ENCODE measurements around the gene PRKN. TPM values are rescaled to one million over a fixed set of nuclear protein-coding genes. Genes with fewer than 3 reads are reported as not detected.

PRKN gene
- total RNA-seq, 1 experiment from 2014 or later: 0.34 TPM

- Histone ChIP-seq H3K9me3 (no peaks in the 10 kb centered on the region), H3K4me1 (no peaks in the 10 kb centered on the region), H3K27me3 (replicated peaks; ENCODE audit: control insufficient read depth, insufficient read depth, low read length) (no peaks in the 10 kb centered on the region), H3K36me3 (ENCODE audit: control insufficient read depth, insufficient read depth, low read length) (no peaks in the 10 kb centered on the region), H3K4me3 (ENCODE audit: low read depth, low read length) (no peak overlapping the region)
- intact Hi-C loops (cut with micrococcal nuclease; ENCODE audit: unreplicated experiment): no loop called here
- no peaks in the 10 kb centered on the region for H3K4me1 Mint-ChIP-seq (ENCODE audit: low read depth, unreplicated experiment)
- CTCF ChIA-PET: no interaction called here
- BruUV-seq (replicated peaks): no TSS peak
- POLR2A ChIA-PET: no interaction called here
- no peaks in the 10 kb centered on the region for H3K9me3 Mint-ChIP-seq (ENCODE audit: unreplicated experiment)
- TF ChIP-seq CTCF (IDR thresholded peaks at IDR 0.05; ENCODE audit: insufficient read depth in 1 of 2, low read depth in 1 of 2, low read length in 1 of 2, severe bottlenecking in 1 of 2, unreplicated experiment in 1 of 2): no peak
- H3K4me3 Mint-ChIP-seq (ENCODE audit: unreplicated experiment): no peak overlapping the region
- peaks cover 3% of the 10 kb centered on the region for H3K27me3 Mint-ChIP-seq (ENCODE audit: insufficient read depth, unreplicated experiment)
- H3K27ac Mint-ChIP-seq (ENCODE audit: unreplicated experiment): no peak overlapping the region
- H3K36me3 Mint-ChIP-seq (ENCODE audit: insufficient read depth, unreplicated experiment): no peaks in the 10 kb centered on the region
- no peak for DNase-seq
Observed at GRCh38 chr6:161508341-161508740, 1219.2 kb downstream of the PRKN start.

- no peak overlapping the region for H3K4me3 ChIP-seq (ENCODE audit: low read depth, low read length)
- TF ChIP-seq CTCF (IDR thresholded peaks at IDR 0.05; ENCODE audit: insufficient read depth in 1 of 2, low read depth in 1 of 2, low read length in 1 of 2, severe bottlenecking in 1 of 2, unreplicated experiment in 1 of 2): no peak
- intact Hi-C loops (cut with micrococcal nuclease; ENCODE audit: unreplicated experiment): no loop called here
- H3K4me1 Mint-ChIP-seq (ENCODE audit: low read depth, unreplicated experiment): no peaks in the 10 kb centered on the region
- POLR2A ChIA-PET: no interaction called here
- no peaks in the 10 kb centered on the region for H3K27me3 ChIP-seq (replicated peaks; ENCODE audit: control insufficient read depth, insufficient read depth, low read length)
- H3K36me3 ChIP-seq (ENCODE audit: control insufficient read depth, insufficient read depth, low read length): no peaks in the 10 kb centered on the region
- no peak overlapping the region for H3K27ac Mint-ChIP-seq (ENCODE audit: unreplicated experiment)
- CTCF ChIA-PET: no interaction called here
- BruUV-seq (replicated peaks): no TSS peak
- H3K4me1 ChIP-seq: no peaks in the 10 kb centered on the region
- H3K4me3 Mint-ChIP-seq (ENCODE audit: unreplicated experiment): no peak overlapping the region
- H3K9me3 Mint-ChIP-seq (ENCODE audit: unreplicated experiment): no peaks in the 10 kb centered on the region
- no peaks in the 10 kb centered on the region for H3K9me3 ChIP-seq
- no peak for DNase-seq
- H3K36me3 Mint-ChIP-seq (ENCODE audit: insufficient read depth, unreplicated experiment): no peaks in the 10 kb centered on the region
- peaks cover 6% of the 10 kb centered on the region for H3K27me3 Mint-ChIP-seq (ENCODE audit: insufficient read depth, unreplicated experiment)
Observed at GRCh38 chr6:161507375-161507774, 1220.2 kb downstream of the PRKN start.

- no peaks in the 10 kb centered on the region for H3K27me3 ChIP-seq (replicated peaks; ENCODE audit: control insufficient read depth, insufficient read depth, low read length)
- no peaks in the 10 kb centered on the region for H3K9me3 ChIP-seq
- H3K4me3 ChIP-seq (ENCODE audit: low read depth, low read length): no peak overlapping the region
- Mint-ChIP-seq H3K9me3 (ENCODE audit: unreplicated experiment) (no peaks in the 10 kb centered on the region), H3K27me3 (ENCODE audit: insufficient read depth, unreplicated experiment) (peaks cover 13% of the 10 kb centered on the region), H3K36me3 (ENCODE audit: insufficient read depth, unreplicated experiment) (no peaks in the 10 kb centered on the region), H3K4me3 (ENCODE audit: unreplicated experiment) (no peak overlapping the region), H3K4me1 (ENCODE audit: low read depth, unreplicated experiment) (no peaks in the 10 kb centered on the region), H3K27ac (ENCODE audit: unreplicated experiment) (no peak overlapping the region)
- no peaks in the 10 kb centered on the region for H3K4me1 ChIP-seq
- ChIA-PET POLR2A (no interaction called here), CTCF (no interaction called here)
- TF ChIP-seq CTCF (IDR thresholded peaks at IDR 0.05; ENCODE audit: insufficient read depth in 1 of 2, low read depth in 1 of 2, low read length in 1 of 2, severe bottlenecking in 1 of 2, unreplicated experiment in 1 of 2): no peak
- BruUV-seq (replicated peaks): no TSS peak
- intact Hi-C loops (cut with micrococcal nuclease; ENCODE audit: unreplicated experiment): no loop called here
- H3K36me3 ChIP-seq (ENCODE audit: control insufficient read depth, insufficient read depth, low read length): no peaks in the 10 kb centered on the region
- DNase-seq: no peak
Observed at GRCh38 chr6:161503570-161503969, 1224.0 kb downstream of the PRKN start.
